GDM1 (cell line): ENCODE data around the gene TRIM50.
"Not testable (repeated sequence)": the region's sequence is repeated elsewhere in the genome, so short reads cannot be mapped to it uniquely, and the experiment has no call there.

Experiments used
- DNase-seq: peaks from one replicate; lab custom pipeline; 2025; lab: John Stamatoyannopoulos, UW

TRIM50 gene

DNA sequence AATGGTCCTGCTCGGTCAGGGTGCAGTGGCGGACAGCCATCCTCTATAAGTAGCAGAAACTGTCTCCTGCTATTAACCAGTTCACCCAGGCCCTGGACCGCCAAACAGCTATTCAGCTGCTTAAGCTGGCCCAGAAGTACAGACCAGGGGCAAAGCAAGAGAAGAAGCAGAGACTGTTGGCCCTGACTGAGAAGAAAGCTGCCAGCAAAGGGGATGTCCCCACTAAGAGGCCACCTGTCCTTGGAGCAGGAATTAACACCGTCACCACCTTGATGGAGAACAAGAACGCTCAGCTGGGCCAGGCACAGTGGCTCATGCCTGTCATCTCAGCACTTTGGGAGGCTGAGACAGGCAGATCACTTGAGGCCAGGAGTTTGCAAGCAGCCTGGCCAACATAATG lies 13.6 kb downstream of the TRIM50 start:
- no peak for DNase-seq

DNA sequence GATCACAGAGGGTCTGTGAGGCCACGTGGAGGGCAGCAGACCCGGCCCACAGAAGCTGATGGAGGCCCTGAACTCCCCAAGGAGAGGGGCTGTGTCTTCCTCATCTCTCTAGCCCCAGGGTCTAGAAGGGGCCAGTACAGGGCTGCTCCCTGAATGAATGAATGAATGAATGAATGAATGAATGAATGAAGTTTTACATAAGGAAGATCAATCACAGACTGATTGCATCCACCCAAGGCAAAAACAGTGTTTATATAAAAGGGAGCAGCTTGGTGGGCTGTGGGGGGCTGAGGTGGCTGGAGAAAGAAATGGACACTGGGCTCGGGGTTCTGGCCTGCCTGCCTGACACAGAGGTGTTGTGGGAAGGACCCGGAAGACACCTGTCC lies 14.4 kb downstream of the TRIM50 start:
- no peak for DNase-seq

DNA sequence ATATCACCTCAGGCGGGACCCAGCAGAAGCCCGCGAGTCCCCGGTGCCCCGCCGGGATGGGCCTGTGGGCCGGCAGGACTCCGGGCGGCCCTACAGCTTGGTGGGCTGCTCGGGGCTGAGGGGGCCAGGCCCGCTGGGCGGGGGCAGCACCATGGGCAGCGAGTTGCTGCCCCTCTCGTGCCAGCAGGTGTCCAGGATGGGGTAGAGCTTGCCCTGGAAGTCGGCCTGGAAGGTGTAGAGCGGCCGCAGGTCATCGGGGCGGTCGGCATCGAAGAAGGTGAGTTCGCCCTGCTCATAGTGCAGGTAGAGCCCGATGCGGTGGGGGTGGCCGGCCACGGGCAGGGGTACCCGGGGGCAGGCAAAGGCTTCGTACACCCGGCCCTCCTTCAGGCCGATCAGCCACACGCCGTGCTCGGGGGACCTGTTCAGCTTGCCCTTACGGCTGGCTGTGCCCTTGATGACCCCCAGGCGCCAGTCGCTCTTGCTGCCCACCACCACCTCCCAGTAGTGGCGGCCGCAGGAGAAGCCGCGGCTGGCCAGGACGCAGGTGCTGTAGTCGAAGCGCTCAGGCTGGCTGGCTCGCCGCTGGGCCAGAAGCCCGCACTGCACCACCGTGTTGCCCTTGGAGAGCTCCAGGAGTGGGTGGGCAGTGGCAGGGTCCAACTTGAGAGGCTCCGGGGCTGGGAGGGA lies 14.9 kb downstream of the TRIM50 start:
- no peak for DNase-seq

DNA sequence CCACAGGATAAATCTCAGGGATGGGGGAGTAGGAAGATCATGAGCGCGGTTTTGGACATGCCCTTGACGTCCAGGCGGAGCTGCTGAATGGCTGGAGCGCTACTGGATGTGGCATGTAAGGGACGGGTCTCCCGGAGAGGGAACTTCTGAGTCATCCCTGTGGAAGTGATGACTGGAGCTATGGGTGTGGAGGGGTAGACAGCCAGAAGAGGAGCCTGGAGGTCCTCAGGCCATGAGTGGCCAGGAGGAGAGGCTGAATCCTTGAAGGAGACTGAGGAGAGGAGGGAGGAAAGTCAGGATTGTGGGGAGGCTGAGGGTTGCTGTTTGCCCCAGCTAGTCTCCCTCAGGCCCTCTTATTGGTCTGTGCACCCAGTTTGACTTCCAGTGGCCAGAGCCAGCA lies 16.5 kb downstream of the TRIM50 start:
- not testable (repeated sequence) for DNase-seq

- peak; percentile 75 for DNase-seq
These were observed 19.1 kb downstream of the TRIM50 start, which contains the start of gene NSUN5 for GRCh38 chr7:73308665-73309214. Gene NSUN5 (minus strand): TSS chr7:73308826. CDS start chr7:73308790, 36 bp downstream.

DNA sequence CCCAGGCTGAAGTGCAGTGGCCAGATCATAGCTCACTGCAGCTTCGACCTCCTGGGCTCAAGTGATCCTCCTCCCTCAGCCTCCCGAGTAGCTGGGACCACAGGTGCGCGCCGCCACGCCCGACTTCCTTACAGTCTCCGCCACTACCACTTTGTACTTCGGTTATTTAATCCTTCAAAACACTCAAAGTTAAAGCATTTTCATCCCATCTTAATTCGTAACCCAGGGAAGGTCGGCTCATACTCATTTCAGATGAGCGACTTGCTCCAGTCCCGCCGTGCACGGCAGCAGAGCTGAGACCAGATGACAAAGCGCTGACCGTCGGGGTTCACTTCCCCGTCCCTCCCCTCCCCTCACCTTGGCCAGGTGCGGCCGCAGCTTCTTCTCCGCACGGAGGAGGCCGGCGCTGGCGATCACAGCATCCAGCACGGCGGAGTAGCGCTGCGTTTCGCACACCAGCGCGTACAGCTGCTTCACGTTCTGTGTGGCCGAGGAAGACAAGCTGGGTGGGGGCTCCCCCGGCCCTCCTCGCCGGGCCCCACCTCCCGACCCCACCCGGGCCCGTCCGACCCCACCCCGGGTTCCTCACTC lies 19.7 kb downstream of the TRIM50 start:
- no peak for DNase-seq

DNA sequence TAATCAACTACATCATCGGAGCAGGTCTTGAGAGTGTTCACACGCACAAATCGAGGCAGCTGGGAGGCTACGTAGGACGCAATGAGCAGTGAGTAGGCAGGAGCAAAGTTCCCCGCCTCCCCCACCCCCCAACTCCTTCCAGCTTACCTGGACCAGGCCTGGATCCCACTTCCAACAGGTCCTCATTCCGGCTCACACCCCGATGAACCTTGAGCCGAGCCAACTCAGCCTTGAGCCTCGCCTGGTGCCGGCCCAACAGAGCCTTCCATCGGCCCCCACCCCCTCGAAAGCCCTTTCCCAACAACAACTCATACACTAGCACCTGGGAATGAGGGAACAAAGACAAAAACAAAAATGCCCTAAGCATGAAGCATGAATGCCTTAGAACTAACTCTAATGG lies 20.4 kb downstream of the TRIM50 start:
- DNase-seq, result no peak

DNA sequence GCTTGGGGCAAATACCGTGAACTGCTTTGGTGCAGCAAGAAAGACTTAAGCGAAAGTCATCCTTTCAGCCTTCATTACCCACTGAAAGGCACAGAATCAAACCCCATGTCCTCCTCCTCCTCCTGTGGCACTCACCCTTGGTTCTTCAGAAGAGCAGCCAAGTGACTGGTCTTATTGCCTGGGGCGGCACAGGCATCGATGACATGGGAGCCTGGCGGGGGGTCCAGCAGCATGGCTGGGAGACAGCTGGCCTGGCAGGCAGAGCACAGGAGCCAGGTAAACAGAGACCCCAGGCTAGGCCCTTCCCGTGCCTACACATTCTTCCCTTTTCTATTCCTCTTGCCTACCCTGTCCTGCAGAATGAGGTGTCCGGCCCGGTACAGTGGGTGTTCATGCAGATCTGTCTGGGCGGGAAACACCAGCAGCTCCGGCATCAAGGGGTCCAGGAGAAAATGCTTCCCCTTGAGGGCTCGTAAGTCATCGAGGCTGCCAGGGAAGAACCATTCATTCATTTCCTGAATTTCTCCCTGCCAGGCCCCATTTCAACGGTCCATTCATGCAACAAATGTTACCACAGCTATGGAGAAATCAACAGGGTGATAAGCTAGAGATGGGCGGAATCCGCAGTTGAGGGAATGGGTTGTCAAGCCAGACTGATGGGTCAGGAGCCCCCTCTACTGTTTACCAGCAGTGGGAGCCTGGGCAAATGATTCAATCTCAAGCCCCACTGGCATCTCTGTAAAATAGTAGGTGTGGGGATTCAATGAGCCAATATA lies 23.1 kb downstream of the TRIM50 start:
- DNase-seq, result not testable (repeated sequence)

DNA sequence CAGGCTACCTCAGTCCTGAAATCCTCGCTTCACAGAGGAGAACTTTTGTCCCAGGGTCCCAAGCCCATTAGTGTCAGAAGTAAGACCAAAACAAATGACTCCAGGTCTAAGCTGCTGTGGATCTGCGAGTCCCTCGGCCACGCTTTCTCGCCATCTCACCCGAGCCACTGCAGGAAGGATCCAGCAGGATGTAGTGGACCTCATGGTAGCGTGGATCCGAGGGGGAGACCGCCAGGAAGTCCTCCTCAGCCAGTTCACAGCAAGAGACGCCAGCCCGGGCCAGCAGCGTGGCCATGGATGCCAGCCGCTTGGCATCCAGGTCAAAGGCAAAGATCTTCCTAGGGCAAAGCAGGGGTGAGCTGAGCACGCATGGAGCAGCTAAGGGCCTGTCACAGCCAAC lies 23.8 kb downstream of the TRIM50 start:
- no peak for DNase-seq

DNA sequence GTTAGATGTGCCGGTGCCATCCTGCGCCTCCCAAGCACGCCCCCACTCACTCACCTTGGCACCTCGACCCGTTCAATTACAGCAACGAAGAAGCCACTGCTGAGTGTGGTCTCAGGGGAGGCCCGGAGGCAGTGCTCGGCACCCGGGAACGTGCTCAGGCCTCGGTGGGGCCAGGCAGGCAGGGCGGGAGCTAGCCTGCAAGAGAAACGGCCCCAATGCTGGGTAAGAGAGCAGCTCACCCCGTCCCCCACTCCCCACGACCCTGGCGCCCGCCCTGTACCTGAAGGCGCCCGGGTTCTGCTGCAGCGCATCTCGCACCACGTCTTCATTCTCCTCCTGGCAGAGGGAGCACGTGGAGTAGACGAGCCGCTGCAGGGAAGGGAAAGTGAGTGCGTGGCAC lies 24.3 kb downstream of the TRIM50 start:
- no peak for DNase-seq

DNA sequence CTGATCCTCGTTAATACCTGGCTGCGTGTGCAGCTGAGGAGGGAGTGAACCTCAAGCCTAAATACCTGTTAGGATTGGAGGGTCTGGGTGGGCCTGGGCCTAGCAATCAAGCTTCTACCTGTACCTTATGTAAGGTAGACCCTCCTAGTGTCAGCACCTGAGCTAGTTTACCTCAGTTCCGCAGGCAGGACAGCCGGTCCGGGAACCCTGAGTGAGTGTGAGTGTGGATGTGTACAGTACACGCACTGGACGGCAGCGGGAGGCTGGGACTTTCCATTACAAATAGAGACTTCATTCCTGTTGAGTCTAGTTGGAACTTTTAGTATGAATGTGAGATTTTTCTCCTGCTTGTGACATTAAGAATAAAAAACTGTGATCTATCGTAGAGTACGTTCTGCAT lies 25.0 kb downstream of the TRIM50 start:
- DNase-seq, result not testable (repeated sequence)

DNA sequence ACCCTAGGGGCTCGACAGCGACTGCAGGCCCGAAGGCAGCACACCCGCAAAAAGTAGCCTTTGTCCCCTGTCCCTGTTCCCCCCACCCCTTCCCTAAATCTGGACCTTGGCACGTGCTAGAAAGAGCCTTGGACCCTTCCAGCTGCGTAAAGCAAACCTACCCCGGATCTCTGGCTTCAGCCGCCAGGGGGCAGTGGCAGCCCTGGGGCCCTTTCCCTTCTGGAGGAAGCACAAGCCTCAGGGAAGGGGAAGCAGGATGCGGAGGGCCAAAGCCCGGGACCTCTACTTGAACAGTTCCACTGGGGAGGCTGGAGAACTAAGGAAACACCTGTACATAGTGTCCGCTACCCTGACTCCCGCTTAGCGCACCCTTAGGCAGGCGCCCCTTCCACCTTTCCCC lies 26.8 kb downstream of the TRIM50 start:
- DNase-seq, result not testable (repeated sequence)

DNA sequence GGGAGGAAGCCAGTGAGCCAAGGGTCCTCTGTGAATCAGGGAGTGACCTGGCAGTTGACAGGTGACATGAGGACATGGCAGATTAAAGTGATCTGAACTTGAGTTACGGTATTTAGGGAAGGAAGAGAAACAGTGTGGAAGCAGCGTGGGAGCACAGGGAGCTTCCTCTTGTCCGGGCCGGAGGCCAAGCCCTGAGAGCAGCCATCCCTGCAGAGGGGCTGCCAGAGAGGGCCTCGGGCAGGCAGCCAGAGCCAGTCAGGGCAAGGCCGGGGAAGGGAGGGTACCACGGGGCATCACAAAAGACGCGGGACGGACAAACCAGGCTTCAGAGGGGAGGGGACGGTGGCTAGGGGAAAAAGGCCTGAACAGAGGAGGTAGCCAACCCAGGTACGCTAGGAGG lies 28.1 kb downstream of the TRIM50 start:
- DNase-seq, result not testable (repeated sequence)

DNA sequence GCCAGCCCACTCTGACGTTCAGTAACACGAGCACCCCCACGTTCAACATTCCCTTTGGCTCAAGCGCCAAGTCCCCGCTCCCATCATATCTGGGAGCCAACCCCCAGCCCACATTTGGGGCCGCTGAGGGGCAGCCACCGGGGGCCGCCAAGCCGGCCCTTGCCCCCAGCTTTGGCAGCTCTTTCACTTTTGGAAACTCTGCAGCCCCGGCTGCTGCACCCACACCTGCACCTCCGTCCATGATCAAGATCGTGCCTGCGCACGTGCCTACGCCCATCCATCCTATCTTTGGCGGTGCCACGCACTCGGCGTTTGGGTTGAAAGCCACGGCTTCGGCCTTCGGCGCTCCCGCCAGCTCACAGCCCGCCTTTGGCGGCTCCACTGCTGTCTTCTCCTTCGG lies 30.2 kb downstream of the TRIM50 start:
- not testable (repeated sequence) for DNase-seq

DNA sequence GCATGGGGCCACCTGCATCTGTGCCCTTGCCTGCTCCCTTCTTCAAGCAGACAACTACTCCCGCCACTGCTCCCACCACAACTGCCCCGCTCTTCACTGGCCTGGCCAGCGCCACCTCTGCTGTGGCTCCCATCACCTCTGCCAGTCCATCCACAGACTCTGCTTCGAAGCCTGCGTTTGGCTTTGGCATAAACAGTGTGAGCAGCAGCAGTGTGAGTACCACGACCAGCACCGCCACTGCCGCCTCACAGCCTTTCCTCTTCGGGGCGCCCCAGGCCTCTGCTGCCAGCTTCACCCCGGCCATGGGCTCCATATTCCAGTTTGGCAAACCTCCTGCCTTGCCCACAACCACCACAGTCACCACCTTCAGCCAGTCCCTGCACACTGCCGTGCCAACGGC lies 30.6 kb downstream of the TRIM50 start:
- not testable (repeated sequence) for DNase-seq

GRCh38 chr7:73277210-73277609 lies 50.7 kb downstream of the TRIM50 start:
- not testable (repeated sequence) for DNase-seq

GRCh38 chr7:73267813-73268212 lies 60.1 kb downstream of the TRIM50 start:
- not testable (repeated sequence) for DNase-seq

DNA sequence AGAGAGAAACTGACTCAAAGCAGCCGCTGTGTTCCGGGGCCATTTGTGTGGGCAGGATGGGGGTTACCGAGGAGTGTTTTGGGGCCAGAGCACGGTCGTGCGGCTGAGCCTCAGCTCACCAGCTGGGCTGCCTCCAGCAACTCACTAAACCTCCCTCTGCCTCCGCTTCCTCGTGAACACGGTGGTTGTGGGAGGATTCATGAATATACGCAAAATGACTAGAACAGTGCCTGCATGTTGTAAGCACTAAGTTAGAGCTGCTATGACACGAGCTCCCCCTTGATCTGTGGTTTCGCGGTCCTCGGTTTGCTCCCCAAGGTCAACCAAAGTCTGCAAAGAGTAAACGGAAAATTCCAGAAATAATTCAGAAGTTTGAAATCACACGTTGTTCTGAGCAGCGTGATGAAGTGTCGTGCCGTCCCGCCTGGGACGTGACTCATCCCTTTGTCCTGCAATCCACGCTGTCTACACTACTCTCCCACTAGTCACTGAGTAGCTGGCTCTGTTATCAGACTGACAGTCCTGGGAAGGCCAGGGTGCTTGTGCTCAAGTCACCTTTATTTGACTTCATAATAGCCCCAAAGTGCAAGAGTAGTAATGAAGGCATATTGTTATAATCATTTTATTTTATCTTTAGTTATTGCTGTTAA lies 61.0 kb downstream of the TRIM50 start:
- not testable (repeated sequence) for DNase-seq
